Measurements from ENCODE around the gene COMMD10. TPM values are rescaled to one million over a fixed set of nuclear protein-coding genes. Genes with fewer than 3 reads are reported as not detected.
A peak's percentile ranks its signal among the peaks of the same experiment; 100 is the strongest.

Gene COMMD10
- total RNA-seq (2022): 39.8 and 40.2 TPM in 2 replicates
- percentile 84 among the genes with signal in this experiment for Bru-seq, nascent RNA
- percentile 71 among the genes with signal in this experiment for BruChase-seq, experiment 1, labeled RNA remaining after a 6-hour chase
- percentile 70 among the genes with signal in this experiment for BruChase-seq, experiment 2, labeled RNA remaining after a 2-hour chase
- long read RNA-seq, transcript COMMD10-201 (7 exons, 1,469 nt): major isoform, 120 of 134 reads
- long read RNA-seq, partial matches to known transcripts: 1 of 134 reads
- long read RNA-seq, other reads (novel, unspliced or antisense): 13 of 134 reads

DNA sequence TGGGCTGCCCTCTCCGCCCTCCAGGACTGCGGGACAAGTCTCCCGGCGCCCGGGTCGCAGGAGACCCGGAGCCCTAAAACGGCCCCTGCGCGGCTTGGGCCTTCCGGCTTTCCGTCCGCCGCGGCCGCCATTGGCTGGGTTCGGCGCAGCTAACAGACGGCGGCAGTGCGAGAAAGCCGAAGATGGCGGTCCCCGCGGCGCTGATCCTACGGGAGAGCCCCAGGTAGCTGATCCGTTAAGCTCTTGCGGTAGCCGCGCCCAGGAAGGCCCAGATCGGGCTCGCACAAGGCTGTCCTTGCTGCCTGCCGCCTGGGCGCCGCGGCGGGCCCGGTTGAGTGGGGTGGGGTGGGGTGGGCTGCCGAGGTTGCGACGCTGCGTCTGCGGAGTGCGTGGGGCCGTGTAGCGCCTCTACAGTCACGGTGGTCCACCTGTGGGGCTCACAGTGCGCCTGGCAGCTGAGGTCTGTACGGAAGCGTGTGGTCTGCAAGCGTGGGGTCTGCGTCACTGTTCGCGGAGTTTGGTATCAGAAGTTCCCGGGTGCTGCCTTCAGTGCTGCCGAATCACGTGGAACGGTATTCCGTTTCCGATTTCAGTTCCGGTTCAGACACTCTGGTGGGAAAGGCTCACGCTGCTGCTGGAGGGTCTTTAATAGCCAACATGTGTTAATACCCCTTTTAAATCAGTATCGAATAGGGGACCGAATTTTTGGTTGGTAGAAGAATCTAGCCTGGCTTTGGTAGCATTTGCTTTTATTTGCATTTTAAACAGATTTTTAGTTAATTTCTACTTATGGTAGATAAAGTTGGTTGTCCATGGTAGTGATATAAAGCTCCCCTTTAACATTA, at the start of gene COMMD10:
Gene COMMD10 (plus strand): TSS at position 155 of the 845 bp plus-strand sequence.
- H3K9me3 Mint-ChIP-seq (ENCODE audit: low read depth, unreplicated experiment): no peaks in the 10 kb centered on the region
- BruUV-seq (replicated peaks): no TSS peak
- CTCF ChIA-PET: interaction anchor here (1.3 to 1.6 kb wide), 2 partner anchors 451 to 1369 kb away, joined by 3 to 4 read pairs; no protein-coding TSS in a partner anchor

GRCh38 chr5:116035123-116035522, 49.7 kb upstream of the COMMD10 start:
- H3K9me3 Mint-ChIP-seq (ENCODE audit: low read depth, unreplicated experiment): no peaks in the 10 kb centered on the region
- BruUV-seq (replicated peaks): no TSS peak
- H3K27me3 Mint-ChIP-seq (ENCODE audit: unreplicated experiment): no peaks in the 10 kb centered on the region
- H3K27ac Mint-ChIP-seq (ENCODE audit: unreplicated experiment): no peak overlapping the region
- DNase-seq: no peak
- no peaks in the 10 kb centered on the region for H3K4me1 Mint-ChIP-seq (ENCODE audit: low read depth, unreplicated experiment)
- intact Hi-C loops (cut with micrococcal nuclease; ENCODE audit: unreplicated experiment): no loop called here
- TF ChIP-seq, protein P1, sequence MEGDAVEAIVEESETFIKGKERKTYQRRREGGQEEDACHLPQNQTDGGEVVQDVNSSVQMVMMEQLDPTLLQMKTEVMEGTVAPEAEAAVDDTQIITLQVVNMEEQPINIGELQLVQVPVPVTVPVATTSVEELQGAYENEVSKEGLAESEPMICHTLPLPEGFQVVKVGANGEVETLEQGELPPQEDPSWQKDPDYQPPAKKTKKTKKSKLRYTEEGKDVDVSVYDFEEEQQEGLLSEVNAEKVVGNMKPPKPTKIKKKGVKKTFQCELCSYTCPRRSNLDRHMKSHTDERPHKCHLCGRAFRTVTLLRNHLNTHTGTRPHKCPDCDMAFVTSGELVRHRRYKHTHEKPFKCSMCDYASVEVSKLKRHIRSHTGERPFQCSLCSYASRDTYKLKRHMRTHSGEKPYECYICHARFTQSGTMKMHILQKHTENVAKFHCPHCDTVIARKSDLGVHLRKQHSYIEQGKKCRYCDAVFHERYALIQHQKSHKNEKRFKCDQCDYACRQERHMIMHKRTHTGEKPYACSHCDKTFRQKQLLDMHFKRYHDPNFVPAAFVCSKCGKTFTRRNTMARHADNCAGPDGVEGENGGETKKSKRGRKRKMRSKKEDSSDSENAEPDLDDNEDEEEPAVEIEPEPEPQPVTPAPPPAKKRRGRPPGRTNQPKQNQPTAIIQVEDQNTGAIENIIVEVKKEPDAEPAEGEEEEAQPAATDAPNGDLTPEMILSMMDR (IDR thresholded peaks at IDR 0.05; ENCODE audit: unreplicated experiment): no peak
- H3K4me3 Mint-ChIP-seq (ENCODE audit: low read depth, unreplicated experiment): no peak overlapping the region
- CTCF ChIA-PET: no interaction called here
- peaks cover 4% of the 10 kb centered on the region for H3K36me3 Mint-ChIP-seq (ENCODE audit: insufficient read depth, unreplicated experiment)

More for the DNA sequence above, at the start of gene COMMD10:
- peaks cover 18% of the 10 kb centered on the region for H3K4me1 Mint-ChIP-seq (ENCODE audit: low read depth, unreplicated experiment)
- H3K4me3 Mint-ChIP-seq (ENCODE audit: low read depth, unreplicated experiment): peak within 1 kb of the TSS; percentile 79
- H3K27ac Mint-ChIP-seq (ENCODE audit: unreplicated experiment): peak within 1 kb of the TSS; percentile 70
- peaks cover 22% of the 10 kb centered on the region for H3K36me3 Mint-ChIP-seq (ENCODE audit: insufficient read depth, unreplicated experiment)
- no peaks in the 10 kb centered on the region for H3K27me3 Mint-ChIP-seq (ENCODE audit: unreplicated experiment)
- TF ChIP-seq, protein P1 (IDR thresholded peaks at IDR 0.05; ENCODE audit: unreplicated experiment): no peak
- intact Hi-C loops (cut with micrococcal nuclease; ENCODE audit: unreplicated experiment): no loop called here
- peak; percentile 80 for DNase-seq

GRCh38 chr5:116037236-116037822, 47.5 kb upstream of the COMMD10 start:
- no peaks in the 10 kb centered on the region for H3K27me3 Mint-ChIP-seq (ENCODE audit: unreplicated experiment)
- intact Hi-C loops (cut with micrococcal nuclease; ENCODE audit: unreplicated experiment): no loop called here
- no peak for DNase-seq
- TF ChIP-seq, protein P1 (IDR thresholded peaks at IDR 0.05; ENCODE audit: unreplicated experiment): no peak
- CTCF ChIA-PET: no interaction called here
- peaks cover under 1% of the 10 kb centered on the region for H3K36me3 Mint-ChIP-seq (ENCODE audit: insufficient read depth, unreplicated experiment)
- no peak overlapping the region for H3K4me3 Mint-ChIP-seq (ENCODE audit: low read depth, unreplicated experiment)
- H3K4me1 Mint-ChIP-seq (ENCODE audit: low read depth, unreplicated experiment): no peaks in the 10 kb centered on the region
- no TSS peak for BruUV-seq (replicated peaks)
- H3K9me3 Mint-ChIP-seq (ENCODE audit: low read depth, unreplicated experiment): no peaks in the 10 kb centered on the region
- H3K27ac Mint-ChIP-seq (ENCODE audit: unreplicated experiment): no peak overlapping the region

DNA sequence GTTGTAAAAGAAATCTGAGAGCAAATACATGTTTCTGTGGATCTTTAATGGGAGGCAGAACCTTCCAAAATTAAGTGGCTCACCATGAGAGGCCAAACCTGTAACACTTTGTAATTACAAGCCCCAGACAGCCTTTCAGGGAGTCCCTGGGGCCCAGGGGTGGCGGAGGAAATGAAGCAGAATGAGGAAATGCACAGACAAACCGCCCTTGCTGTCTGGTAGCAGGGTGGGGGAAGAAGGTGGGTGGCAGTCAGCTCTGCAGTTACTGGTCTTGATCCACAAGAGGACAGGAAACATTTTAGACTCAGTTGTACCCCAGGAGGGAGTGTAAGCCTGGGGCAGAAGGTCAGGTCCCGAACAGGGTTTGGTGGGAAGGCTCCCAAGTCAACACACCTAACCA, 46.0 kb upstream of the COMMD10 start:
- intact Hi-C loops (cut with micrococcal nuclease; ENCODE audit: unreplicated experiment): no loop called here
- Mint-ChIP-seq H3K4me3 (ENCODE audit: low read depth, unreplicated experiment) (no peak overlapping the region), H3K36me3 (ENCODE audit: insufficient read depth, unreplicated experiment) (no peaks in the 10 kb centered on the region), H3K9me3 (ENCODE audit: low read depth, unreplicated experiment) (no peaks in the 10 kb centered on the region), H3K27me3 (ENCODE audit: unreplicated experiment) (no peaks in the 10 kb centered on the region), H3K4me1 (ENCODE audit: low read depth, unreplicated experiment) (no peaks in the 10 kb centered on the region), H3K27ac (ENCODE audit: unreplicated experiment) (no peak overlapping the region)
- TF ChIP-seq, protein P1 (IDR thresholded peaks at IDR 0.05; ENCODE audit: unreplicated experiment): no peak
- no peak for DNase-seq
- CTCF ChIA-PET: interaction anchor here (0.6 kb wide), 1 partner anchor 309 kb away, joined by 3 read pairs; no protein-coding TSS in a partner anchor
- BruUV-seq (replicated peaks): no TSS peak

Data from Calu3 (cell line).